HL-60 (cell line): ENCODE results near the gene IL4I1.

Source experiments
- DNase-seq, 2 experiments: peaks; one replicate each; pipeline ENCODE4 v3.0.0-alpha.2; 2010 to 2020; ENCODE audit warnings: low read depth in 1 of 2, low spot score in 1 of 2
- H3K27ac ChIP-seq: fragments of 250-450 bp; sonication (Bioruptor Pico); replicated peaks from 2 replicates; pipeline ENCODE4 v1.5.1; 2020; ENCODE audit warnings: mild to moderate bottlenecking, moderate library complexity
- H3K27me3 ChIP-seq: fragments of 250-450 bp; sonication (Bioruptor Pico); 2 replicates; pipeline ENCODE4 v1.5.1; 2021; ENCODE audit warnings: mild to moderate bottlenecking, moderate library complexity; ENCODE audit not compliant: insufficient read depth, poor library complexity, severe bottlenecking
- H3K4me3 ChIP-seq: replicated peaks from 2 replicates; pipeline ENCODE4 v1.5.1; 2011; ENCODE audit warnings: mild to moderate bottlenecking, control low read depth, low read length; ENCODE audit not compliant: insufficient read depth
- GABPA ChIP-seq: IDR thresholded peaks from 2 replicates; pipeline ENCODE4 v1.6.1; 2012; ENCODE audit warnings: low read depth
- POLR2AphosphoS5 ChIP-seq: IDR thresholded peaks from 2 replicates; pipeline ENCODE4 v1.6.1; 2012; ENCODE audit warnings: low read depth
- REST ChIP-seq: IDR thresholded peaks from 2 replicates; pipeline ENCODE4 v1.6.1; 2012; ENCODE audit warnings: low read depth; ENCODE audit not compliant: insufficient replicate concordance
- SPI1 ChIP-seq: IDR thresholded peaks from 2 replicates; pipeline ENCODE4 v1.6.1; 2012; ENCODE audit warnings: low read depth, mild to moderate bottlenecking, borderline replicate concordance
- TF ChIP-seq, protein P1 (sequence below): IDR thresholded peaks from one replicate; pipeline ENCODE4 v1.5.1; 2011; ENCODE audit warnings: low read length, control low read depth, inconsistent platforms; ENCODE audit not compliant: insufficient read depth

Gene IL4I1

DNA sequence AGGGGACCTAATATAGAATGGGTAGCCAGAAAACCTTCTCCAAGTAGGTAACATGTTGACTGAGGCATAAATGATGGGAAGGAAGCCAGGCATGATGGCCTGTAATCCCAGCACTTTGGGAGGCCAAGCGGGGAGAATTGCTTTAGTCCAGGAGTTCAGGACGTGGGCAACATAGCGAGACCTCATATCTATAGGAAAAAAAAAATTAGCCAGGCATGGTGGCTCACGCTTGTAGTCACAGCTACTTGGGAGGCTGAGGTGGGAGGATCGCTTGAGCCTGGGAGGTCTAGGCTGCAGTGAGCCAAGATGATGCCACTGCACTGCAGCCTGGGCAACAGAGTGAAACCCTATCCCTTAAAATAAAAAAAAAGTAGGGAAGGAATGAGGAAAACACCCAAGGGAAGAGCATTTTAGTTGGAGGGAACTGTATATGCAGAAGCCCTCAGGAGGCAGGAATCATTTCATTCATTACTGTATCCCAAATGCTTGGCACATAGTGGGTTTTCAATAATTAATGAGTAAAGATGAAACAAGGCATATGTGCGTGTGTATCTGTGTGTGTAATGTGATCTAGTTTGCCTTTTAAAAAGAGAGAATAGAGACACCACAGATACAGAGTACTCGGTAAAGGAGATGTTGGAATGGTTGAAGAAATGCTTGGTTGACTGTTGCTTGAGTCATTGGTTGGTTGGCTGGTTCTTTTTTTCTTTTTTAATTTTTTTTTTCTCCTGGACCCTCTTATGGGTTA, 34.8 kb upstream of the IL4I1 start:
- TF ChIP-seq POLR2AphosphoS5 (peak; percentile 19; the same call in 1 of the 2 replicates), GABPA (no peak), SPI1 (no peak), REST (no peak)
- TF ChIP-seq, protein P1, sequence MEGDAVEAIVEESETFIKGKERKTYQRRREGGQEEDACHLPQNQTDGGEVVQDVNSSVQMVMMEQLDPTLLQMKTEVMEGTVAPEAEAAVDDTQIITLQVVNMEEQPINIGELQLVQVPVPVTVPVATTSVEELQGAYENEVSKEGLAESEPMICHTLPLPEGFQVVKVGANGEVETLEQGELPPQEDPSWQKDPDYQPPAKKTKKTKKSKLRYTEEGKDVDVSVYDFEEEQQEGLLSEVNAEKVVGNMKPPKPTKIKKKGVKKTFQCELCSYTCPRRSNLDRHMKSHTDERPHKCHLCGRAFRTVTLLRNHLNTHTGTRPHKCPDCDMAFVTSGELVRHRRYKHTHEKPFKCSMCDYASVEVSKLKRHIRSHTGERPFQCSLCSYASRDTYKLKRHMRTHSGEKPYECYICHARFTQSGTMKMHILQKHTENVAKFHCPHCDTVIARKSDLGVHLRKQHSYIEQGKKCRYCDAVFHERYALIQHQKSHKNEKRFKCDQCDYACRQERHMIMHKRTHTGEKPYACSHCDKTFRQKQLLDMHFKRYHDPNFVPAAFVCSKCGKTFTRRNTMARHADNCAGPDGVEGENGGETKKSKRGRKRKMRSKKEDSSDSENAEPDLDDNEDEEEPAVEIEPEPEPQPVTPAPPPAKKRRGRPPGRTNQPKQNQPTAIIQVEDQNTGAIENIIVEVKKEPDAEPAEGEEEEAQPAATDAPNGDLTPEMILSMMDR = no peak
- DNase-seq = no peak
- no peak overlapping the region for H3K27ac ChIP-seq
- H3K4me3 ChIP-seq = no peak overlapping the region
- H3K27me3 ChIP-seq = no peaks in the 10 kb centered on the region

- H3K27me3 ChIP-seq = no peaks in the 10 kb centered on the region
- no peak for DNase-seq
- H3K4me3 ChIP-seq = peak overlapping the region; percentile 36
- no peak for TF ChIP-seq SPI1
- no peak for TF ChIP-seq POLR2AphosphoS5
- no peak for TF ChIP-seq GABPA
- no peak for TF ChIP-seq REST
- TF ChIP-seq, protein P1 = no peak
- H3K27ac ChIP-seq = peak overlapping the region; percentile 99; the same call in 1 of the 2 replicates
Observed at GRCh38 chr19:49930483-49931011, 33.9 kb upstream of the IL4I1 start.

- TF ChIP-seq REST (peak; percentile 70), GABPA (no peak), SPI1 (no peak), POLR2AphosphoS5 (peak; percentile 99)
- TF ChIP-seq, protein P1 = no peak
- H3K27me3 ChIP-seq = no peaks in the 10 kb centered on the region
- H3K4me3 ChIP-seq = peak overlapping the region; percentile 77
Observed at GRCh38 chr19:49929611-49930482, 33.2 kb upstream of the IL4I1 start.

More at GRCh38 chr19:49929611-49930482, 33.2 kb upstream of the IL4I1 start:
- peak overlapping the region; percentile 99 for H3K27ac ChIP-seq
- peak; percentile 97 for DNase-seq
